Activated naive CD4-positive, alpha-beta T cell treated with anti-CD3 and anti-CD28 coated beads, Interleukin-2, amount 50 U/mL, for 72 hours (primary cell): ENCODE measurements around the gene FUOM. TPM values are rescaled to one million over a fixed set of nuclear protein-coding genes. Genes with fewer than 3 reads are reported as not detected.
"Not testable (repeated sequence)": the region's sequence is repeated elsewhere in the genome, so short reads cannot be mapped to it uniquely, and the experiment has no call there.

ENCODE experiments used
- ATAC-seq, 2 donors: fragments of 150-1000 bp; cut with Tn5 transposase; 2 replicates each; pipeline ENCODE4 v1.10.0; 2021; ENCODE audit warnings: mild to moderate bottlenecking in 2 of 2, moderate library complexity in 2 of 2
- DNase-seq, 2 donors: peaks; one replicate each; pipeline ENCODE4 v3.0.0; 2021 to 2022; ENCODE audit warnings: low spot score in 2 of 2
- H3K27ac Mint-ChIP-seq, 2 donors: one replicate each; pipeline ENCODE4 v1.8.0; 2022; ENCODE audit warnings: mild to moderate bottlenecking in 2 of 2, mixed read lengths in 2 of 2
- H3K36me3 Mint-ChIP-seq, 2 donors: one replicate each; pipeline ENCODE4 v1.8.0; 2022; ENCODE audit warnings: mixed read lengths in 2 of 2
- H3K9me3 Mint-ChIP-seq, 2 donors: one replicate each; pipeline ENCODE4 v1.8.0; 2022; ENCODE audit warnings: mixed read lengths in 2 of 2
- total RNA-seq, 2 donors: library from RNA; stranded (reverse); gene quantifications; one replicate each; pipeline ENCODE4 v1.2.3, GENCODE V29; 2022

Gene FUOM
- total RNA-seq, 2 donors from 2014 or later = 24.1 to 24.2 TPM

DNA sequence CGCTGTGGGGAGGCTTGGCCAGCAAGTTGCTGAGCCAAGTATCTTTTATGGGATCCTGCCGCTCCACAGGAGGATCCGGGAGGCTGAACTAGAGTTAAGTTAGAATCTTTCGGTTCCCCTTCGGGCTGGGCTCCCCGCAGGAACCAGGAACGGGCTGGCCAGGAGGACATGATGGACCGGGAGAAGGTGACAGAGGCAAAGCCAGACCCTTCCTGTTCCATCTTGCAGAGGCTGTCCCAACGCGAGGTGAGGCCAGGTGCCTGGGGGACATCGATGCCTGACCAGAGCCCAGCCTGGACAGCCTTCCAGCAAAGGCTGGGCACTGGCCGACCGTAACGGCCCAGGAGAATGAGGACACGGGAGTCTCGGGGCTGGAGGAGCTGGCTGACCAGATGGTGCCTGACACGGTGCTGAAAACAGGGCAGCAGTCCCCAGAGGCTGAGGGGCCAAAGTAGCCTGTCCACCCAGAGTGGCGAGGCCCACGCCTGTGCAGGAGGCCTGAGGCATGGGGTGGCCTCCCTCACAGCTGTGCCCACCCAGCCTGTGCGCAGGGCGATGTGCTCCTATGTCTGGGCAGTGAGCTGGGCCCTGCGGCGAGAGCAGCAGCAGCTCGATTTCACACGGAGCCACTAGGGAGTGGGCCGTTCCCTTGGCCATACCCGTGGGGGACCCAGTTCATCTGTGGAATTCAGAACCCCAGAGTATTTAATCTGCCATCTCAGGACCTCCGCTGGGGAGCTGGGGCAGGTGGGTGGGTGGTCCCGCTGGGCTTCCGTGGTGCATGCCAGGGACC, 19.4 kb upstream of the FUOM start:
- DNase-seq (no peak), ATAC-seq (no peak)
- no peak overlapping the region for H3K27ac Mint-ChIP-seq
- no peaks in the 10 kb centered on the region for H3K9me3 Mint-ChIP-seq
- H3K36me3 Mint-ChIP-seq = no peaks in the 10 kb centered on the region

DNA sequence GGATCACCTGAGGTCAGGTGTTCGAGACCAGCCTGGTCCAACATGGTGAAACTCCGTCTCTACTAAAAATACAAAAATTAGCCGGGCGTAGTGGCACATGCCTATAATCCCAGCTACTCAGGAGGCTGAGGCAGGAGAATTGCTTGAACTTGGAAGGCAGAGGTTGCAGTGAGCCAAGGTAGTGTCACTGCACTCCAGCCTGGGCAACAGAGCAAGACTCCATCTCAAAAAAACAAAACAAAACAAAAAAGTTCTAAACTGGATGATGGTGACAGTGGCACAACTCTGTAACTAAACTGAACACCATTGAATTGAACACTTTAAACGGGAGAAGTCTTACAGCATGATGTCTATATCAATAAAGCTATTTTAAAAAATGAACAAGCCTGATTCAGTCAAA, 18.4 kb upstream of the FUOM start:
- not testable (repeated sequence) for H3K36me3 Mint-ChIP-seq, ATAC-seq, H3K27ac Mint-ChIP-seq, DNase-seq, H3K9me3 Mint-ChIP-seq

DNA sequence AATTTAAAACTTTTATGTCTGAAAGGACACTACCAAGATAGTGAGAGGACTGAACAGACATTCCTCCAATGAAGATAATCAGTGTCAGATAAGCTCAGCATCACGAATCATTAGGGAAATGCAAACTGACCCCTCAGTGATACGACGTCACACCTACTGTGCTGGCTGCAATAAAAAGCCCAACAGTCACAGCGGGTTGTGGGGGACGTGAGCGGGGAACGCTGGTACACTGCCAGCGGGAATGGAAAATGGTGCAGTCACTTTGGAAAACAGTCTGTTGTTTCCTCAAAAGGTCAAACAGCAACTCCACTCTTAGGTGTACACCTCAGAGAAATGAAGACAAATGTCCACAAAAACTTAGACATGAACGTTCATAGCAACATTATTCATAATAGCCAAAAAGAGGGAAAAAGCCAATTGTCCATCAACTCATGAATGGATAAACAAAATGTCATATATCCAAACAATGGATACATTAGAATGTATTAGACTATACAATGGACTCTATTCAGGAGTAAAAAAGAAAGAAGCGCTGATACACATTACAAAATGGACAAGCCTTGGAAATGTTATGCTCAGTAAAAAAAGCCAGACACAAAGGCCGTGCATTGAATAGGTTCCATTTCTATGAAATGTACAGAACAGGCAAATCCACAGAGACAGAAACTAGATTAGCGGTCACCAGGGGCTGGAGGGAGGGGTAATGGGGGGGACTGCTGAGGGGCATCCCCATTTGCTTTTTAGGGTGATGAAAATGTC, 17.7 kb upstream of the FUOM start:
- DNase-seq (no peak), ATAC-seq (no peak)
- Mint-ChIP-seq H3K27ac (no peak overlapping the region), H3K9me3 (no peaks in the 10 kb centered on the region), H3K36me3 (no peaks in the 10 kb centered on the region)

DNA sequence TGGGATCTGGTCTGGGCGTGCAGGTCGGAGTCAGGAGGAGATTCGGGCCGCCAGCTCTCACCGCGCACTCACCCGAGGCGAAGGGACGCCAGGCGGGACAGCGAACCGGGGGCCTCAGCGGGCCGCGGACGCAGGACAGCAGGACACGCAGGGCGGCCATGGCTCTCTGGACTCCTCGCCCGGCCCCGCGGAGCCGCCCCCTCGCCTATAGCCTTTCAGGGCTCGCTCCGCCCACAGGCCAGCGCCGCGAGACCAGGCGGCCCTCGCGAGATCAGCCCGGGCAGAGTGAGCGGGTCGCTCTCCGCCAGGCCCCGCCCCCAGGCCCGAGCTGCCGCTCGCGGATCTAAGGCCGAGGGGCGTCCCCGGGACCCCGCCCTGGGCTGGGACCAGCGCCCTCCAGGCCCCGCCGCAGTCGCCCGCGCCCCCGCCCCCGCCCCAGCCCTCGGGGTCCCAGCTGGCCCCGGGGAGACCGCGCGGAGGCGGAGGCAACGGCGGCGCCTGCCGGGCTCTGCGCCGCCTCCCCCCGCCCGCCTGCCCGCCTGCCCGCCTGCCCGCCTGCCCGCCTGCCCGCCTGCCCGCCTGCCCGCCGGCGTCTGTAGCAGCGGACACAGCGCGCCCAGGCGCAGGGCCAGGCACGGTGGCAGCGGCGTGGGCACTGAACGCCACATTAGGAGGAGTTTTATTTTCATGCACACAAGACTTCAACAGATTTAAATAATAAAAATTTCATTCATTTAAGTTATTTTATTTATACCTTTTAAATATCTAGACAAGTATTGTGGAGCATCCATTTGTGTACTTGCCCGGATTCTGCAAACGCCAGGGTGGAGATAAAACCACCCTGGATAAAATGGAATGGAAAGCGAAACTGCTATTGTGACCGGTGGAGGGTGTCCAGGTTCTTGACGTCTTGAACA, 15.6 kb upstream of the FUOM start, which contains the start of gene ECHS1:
Gene ECHS1, minus strand, starts transcription at position 181 of the 917 bp plus-strand sequence. Its CDS starts 21 bp downstream, at position 160.
- Mint-ChIP-seq H3K9me3 (no peaks in the 10 kb centered on the region), H3K27ac (peak within 1 kb of the TSS; percentile 74 to 89), H3K36me3 (no peaks in the 10 kb centered on the region)
- ATAC-seq (peak; percentile 99), DNase-seq (peak; percentile 96 to 99)

DNA sequence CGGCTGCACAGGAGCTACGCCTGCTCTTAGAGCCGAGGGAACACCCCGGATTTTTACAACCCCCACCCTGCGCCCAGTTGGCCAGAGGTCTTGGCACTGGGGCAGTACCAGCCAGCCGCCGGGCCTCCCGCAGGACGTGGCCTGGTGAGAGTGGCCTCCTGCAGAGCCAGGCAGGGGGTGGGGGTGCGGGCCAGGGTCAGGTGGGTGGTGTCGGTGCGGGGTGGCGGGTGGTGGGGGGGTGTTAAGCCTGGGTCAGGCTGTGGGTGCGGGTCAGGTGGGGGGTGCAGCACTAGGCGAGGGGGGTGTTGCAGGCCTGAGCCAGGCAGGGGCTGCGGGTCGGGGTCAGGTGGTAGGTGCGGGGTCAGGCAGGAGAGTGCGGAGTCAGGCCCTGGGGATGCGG, 14.7 kb upstream of the FUOM start:
- DNase-seq = no peak
- ATAC-seq = no peak
- Mint-ChIP-seq H3K27ac (no peak overlapping the region), H3K36me3 (peaks cover 0 to 6% of the 10 kb centered on the region in 2 donors), H3K9me3 (no peaks in the 10 kb centered on the region)

DNA sequence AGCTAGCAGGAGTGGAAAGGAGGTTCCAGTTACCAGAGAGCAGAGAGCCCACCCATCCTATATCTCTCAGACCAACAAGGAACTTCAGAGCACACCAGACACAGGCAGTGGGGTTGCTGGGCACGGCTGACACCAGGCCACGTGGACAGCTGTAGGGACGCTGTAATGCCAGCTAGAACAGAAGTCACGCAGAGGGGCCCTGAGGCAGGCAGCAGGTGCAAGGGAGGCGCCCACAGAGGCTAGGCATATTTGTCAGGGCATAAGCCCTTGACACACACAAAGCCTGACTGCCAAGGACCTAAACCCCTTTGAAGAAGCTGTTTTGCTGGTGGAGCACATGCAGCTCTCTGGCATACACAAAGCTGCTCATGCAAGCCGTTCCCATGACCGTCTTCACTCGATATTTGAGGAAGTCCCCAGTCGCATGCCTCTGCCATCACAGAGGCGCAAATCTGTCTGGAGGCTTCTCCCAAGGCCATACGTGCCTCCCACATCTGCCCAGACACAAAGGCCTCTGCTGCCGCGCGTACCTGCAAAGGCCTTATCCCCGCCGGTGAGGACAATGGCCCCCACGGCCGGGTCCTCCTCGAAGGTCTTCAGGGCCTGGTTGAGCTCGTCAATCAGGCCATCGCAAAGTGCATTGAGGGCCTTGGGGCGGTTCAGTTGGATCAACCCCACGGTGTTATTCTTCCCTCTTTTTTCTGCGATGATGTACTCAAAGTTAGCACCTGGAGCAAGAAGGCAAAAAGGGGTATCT, 12.4 kb upstream of the FUOM start:
- ATAC-seq (no peak), DNase-seq (no peak)
- H3K27ac Mint-ChIP-seq = no peak overlapping the region
- H3K9me3 Mint-ChIP-seq = no peaks in the 10 kb centered on the region
- H3K36me3 Mint-ChIP-seq = peaks cover 0 to 6% of the 10 kb centered on the region in 2 donors

DNA sequence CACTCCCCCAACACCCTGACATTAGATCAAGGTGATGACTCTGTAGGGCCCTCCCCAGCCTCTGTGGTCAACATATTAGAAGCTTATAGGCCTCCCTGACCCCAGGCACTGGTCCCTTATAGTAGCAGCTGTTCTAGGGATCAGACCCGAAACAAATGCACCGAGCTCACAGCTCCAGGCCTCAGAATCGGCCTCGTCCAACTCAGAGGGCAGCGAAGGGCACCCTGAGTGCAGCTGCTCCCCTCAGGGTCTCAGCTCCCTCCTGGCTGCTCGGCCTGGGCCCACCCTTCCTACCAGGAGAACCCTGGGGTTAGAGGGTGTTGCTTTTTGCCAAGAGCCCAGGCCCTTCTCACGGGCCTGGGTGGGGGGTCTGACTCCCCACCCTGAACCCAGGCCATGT, 10.3 kb upstream of the FUOM start:
- H3K9me3 Mint-ChIP-seq = no peaks in the 10 kb centered on the region
- DNase-seq (no peak), ATAC-seq (no peak)
- H3K36me3 Mint-ChIP-seq = peaks cover 0 to 6% of the 10 kb centered on the region in 2 donors
- H3K27ac Mint-ChIP-seq = no peak overlapping the region

DNA sequence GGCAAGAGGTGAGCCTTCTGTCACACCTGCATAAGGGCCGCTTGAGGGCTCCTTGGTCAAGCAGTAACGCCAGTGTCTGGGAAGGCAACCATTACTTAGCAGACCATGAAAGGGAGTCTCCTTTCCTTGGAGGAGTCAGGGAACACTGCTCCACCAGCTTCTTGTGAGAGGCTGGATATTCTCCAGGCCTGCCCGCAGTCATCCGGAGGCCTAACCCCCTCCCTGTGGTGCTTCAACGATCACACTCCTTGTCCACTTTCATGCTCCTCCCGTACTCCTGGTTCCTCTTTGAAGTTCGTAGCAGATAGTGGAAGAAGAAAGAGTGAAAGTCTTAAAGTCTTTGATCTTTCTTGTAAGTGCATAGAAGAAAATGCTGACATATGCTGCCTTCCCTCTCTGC, 9.6 kb upstream of the FUOM start:
- not testable (repeated sequence) for H3K36me3 Mint-ChIP-seq, H3K9me3 Mint-ChIP-seq, H3K27ac Mint-ChIP-seq, ATAC-seq, DNase-seq

DNA sequence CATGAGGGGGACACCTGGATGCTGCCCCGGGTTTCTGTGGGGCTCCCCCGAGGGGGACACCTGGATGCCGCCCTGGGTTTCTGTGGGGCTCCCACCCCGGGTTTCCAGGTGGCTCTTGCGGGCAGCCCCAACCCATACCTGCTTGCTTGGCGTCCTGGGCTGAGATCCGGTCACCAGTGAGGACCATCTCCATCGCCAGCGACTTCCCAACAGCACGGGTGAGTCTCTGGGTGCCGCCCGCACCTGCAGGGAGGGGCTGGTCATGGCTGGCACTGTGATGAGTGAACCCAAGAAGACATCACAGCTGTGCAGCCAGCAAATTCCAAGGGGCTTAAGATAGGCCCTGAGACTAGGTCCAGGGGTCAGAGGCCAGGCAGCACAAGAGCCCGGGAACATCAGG, 8.9 kb upstream of the FUOM start:
- DNase-seq = no peak
- no peak overlapping the region for H3K27ac Mint-ChIP-seq
- peaks cover 0 to 6% of the 10 kb centered on the region in 2 donors for H3K36me3 Mint-ChIP-seq
- no peak for ATAC-seq
- no peaks in the 10 kb centered on the region for H3K9me3 Mint-ChIP-seq

DNA sequence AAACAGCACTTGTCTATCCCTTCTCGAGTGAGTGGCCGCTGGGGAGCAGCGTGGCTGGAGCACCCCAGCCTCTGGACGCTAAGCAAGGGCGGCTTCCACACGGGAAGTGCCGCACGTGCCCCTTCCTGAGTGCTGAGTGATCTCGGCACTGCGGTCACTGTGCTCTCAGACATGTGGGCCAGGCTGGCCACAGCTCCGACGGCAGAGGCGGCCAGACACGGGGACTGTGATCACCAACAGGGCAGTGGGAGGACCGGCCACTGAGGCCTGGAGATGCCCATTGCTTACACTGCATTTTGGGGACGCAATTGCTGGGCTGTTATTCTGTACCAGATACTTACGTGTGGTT, 8.3 kb upstream of the FUOM start:
- ATAC-seq (no peak), DNase-seq (no peak)
- H3K9me3 Mint-ChIP-seq = no peaks in the 10 kb centered on the region
- peaks cover 0 to 6% of the 10 kb centered on the region in 2 donors for H3K36me3 Mint-ChIP-seq
- no peak overlapping the region for H3K27ac Mint-ChIP-seq

DNA sequence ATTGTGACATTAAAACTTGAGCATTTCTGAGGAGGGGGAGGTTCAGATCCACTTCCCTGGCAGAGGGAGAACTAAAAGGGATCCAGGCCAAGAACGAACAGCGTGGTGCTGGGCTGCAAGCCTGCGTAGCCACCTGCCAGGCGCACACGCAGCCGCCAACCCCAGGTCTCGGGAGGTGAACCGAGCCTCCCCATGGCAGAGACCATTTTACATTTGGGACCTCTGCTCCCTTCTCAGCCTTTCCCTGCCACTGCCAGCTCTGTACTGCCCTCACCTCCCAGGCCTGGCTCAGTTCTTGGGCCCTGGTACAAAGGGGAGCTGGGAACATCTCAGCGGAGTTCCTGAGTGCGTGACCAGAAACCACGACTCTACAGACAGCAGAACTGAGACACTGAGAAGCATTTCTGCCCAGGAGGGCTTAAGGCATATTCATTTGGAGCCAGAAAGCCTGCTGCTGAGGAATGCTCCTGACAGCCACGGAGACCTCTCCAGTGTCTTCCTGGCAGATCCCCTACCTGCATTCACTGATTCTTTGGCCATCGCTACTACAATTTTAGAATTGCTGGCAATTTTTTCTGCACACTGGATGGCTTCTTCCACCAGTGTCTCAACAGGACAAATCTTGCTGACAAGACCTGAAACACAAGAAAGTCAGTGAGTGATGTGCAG, 7.8 kb upstream of the FUOM start:
- Mint-ChIP-seq H3K27ac (no peak overlapping the region), H3K9me3 (no peaks in the 10 kb centered on the region), H3K36me3 (peaks cover 0 to 6% of the 10 kb centered on the region in 2 donors)
- DNase-seq (no peak), ATAC-seq (no peak)

DNA sequence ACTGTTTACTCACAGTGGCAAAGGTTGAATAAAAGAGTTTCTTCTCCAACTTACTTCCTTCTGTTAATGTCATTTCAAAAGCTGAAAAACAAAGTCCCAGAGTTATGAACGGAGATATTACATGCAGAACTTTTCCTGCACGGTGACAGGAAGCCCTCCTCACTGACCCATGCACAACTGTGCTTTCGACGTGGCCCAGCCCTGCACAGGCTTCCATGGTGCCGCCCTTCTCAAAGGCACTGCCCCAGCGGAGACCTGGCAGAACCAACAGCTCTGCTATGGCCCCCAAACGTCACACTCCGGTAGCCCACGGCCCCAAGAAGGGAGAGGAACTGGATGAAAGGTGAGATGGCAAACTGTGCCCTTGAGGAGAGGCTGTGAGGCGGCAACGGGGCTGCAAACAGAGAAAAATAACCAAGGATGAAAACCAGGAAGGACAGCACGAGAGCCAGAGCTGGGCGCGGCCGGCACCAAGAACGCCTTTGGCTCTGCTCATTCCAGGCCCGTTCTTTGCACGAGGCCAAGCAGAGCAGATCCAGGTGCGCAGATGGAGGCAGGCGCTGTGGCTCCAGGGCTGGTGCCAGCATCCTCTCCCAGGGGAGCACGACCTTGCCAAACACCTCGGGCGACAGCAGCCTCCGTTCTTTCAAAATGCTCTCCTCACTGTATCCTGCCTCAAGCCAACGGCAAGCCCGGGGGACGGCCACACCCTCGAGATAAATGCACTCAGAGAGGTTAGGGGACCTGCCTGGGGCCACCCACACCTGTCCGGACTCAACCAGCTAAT, 7.0 kb upstream of the FUOM start:
- DNase-seq (no peak), ATAC-seq (no peak)
- H3K27ac Mint-ChIP-seq = no peak overlapping the region
- peaks cover 0 to 6% of the 10 kb centered on the region in 2 donors for H3K36me3 Mint-ChIP-seq
- H3K9me3 Mint-ChIP-seq = no peaks in the 10 kb centered on the region

DNA sequence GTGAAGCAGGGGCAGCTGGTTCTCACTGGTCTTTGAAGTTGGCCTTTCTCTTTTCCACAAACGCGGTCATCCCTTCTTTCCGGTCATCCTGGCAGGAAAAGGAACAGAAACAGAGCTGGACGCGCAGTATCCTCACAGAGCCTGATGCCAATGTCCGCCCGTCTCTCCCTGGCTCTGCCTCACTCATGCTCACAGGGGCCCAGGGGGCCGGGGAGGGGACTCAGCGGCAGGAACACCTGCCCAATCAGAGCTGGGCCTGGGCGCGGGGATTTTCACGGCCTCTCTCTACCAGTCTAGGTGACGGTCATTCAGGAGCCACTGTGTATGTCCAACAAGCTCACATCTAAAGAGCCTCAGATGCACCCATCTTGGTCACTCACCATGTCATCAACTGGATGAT, 5.0 kb upstream of the FUOM start:
- H3K9me3 Mint-ChIP-seq = no peaks in the 10 kb centered on the region
- DNase-seq = no peak
- no peak for ATAC-seq
- H3K27ac Mint-ChIP-seq = no peak overlapping the region
- H3K36me3 Mint-ChIP-seq = peaks cover 0 to 2% of the 10 kb centered on the region in 2 donors

DNA sequence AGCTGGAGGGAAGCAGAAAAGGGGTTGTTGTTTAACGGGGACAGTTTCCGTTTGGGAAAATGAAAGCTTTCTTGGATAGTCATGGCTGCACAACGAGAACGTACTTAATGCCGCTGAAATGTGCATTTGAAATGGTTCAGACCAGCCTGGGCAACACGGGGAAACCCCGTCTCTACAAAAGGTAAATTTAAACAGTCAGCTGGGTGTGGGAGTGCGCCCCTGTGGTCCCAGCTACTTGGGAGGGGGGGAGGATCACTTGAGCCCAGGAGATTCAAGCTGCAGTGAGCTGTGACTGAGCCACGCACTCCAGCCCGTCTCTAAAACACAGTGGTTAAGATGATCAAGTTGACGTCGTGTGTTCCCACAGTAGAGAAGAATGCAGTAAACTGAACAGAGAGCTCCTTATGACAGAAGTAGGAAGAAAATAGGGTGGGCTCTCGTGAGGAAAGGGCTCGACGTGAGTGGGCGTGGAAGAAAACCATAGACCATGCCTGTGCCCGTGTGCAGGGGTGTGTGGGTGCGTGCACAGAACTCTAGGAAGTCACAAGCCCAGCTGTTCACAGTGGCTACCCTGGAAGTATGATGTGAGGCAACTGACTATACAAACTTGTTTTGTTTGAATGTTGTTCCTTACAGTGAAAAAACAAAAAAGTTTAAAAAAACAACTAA, 4.1 kb upstream of the FUOM start:
- H3K27ac Mint-ChIP-seq = peak overlapping the region in 1 of 2 donors; percentile 10
- no peaks in the 10 kb centered on the region for H3K9me3 Mint-ChIP-seq
- no peak for ATAC-seq
- no peak for DNase-seq
- H3K36me3 Mint-ChIP-seq = no peaks in the 10 kb centered on the region

DNA sequence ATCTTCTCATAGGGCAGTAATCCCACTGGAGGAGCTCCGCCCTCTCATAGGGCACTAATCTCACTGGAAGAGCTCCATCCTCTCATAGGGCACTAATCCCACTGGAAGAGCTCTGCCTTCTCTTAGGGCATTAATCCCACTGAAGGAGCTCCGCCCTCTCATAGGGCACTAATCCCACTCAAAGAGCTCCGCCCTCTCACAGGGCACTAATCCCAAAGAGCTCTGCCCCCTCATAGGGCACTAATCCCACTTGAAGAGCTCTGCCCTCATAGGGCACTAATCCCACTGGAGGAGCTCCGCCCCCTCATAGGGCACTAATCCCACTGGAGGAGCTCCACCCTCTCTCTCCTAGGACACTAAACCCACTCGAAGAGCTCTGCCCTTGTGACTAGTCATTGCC, 3.4 kb upstream of the FUOM start:
- DNase-seq (no peak), ATAC-seq (no peak)
- Mint-ChIP-seq H3K36me3 (no peaks in the 10 kb centered on the region), H3K9me3 (no peaks in the 10 kb centered on the region), H3K27ac (no peak overlapping the region)
